Stomach (tissue), 4 donors: ENCODE results near the gene DYNLL1.

Source experiments
- POLR2A ChIP-seq, 4 donors: fragments of 450-650 bp; IDR thresholded peaks; one replicate each; pipeline ENCODE4 v1.6.1; 2016; ENCODE audit warnings: antibody characterized with exemption in 4 of 4, control low read depth in 2 of 4, mild to moderate bottlenecking in 1 of 4, moderate library complexity in 1 of 4
- TF ChIP-seq, protein P1 (sequence below), 7 experiments: fragments of 450-650 bp in 4 of 7; fragments of 200-600 bp in 3 of 7; sonication (generic) in 3 of 7; IDR thresholded peaks; one replicate each; pipeline ENCODE4 v1.5.1; 2016 to 2019; ENCODE audit warnings: antibody characterized with exemption in 7 of 7, control low read depth in 2 of 7, mild to moderate bottlenecking in 1 of 7

DNA sequence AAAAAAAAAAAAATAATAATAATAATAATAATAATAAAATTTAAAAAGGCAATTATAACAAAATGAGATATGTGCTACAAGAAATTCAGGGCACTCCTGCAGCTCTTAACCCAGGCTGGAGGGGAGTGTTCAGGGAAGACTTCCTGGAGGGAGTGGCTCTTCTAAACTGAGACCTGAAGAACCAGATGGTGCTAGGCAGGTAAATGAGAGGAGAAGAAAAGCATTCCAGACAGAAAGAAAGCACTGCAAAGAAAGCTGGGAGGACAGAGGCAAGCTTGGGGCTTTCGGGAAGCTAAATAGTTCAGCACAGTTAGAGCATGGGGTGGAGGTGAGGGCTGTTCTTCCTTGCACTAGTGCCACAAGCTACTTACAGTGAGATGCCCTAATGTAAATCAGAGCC is 16.5 kb upstream of the DYNLL1 start:
- TF ChIP-seq, protein P1, sequence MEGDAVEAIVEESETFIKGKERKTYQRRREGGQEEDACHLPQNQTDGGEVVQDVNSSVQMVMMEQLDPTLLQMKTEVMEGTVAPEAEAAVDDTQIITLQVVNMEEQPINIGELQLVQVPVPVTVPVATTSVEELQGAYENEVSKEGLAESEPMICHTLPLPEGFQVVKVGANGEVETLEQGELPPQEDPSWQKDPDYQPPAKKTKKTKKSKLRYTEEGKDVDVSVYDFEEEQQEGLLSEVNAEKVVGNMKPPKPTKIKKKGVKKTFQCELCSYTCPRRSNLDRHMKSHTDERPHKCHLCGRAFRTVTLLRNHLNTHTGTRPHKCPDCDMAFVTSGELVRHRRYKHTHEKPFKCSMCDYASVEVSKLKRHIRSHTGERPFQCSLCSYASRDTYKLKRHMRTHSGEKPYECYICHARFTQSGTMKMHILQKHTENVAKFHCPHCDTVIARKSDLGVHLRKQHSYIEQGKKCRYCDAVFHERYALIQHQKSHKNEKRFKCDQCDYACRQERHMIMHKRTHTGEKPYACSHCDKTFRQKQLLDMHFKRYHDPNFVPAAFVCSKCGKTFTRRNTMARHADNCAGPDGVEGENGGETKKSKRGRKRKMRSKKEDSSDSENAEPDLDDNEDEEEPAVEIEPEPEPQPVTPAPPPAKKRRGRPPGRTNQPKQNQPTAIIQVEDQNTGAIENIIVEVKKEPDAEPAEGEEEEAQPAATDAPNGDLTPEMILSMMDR (IDR thresholded peaks at IDR 0.05) = no peak
- no peak for TF ChIP-seq POLR2A (IDR thresholded peaks at IDR 0.05)
